Measurements from ENCODE around the gene WNT7B. TPM values are rescaled to one million over a fixed set of nuclear protein-coding genes. Genes with fewer than 3 reads are reported as not detected.

The WNT7B gene
- polyA plus RNA-seq, 6 donors from 2014 or later, result 0.17 to 0.62 TPM; not detected in 4

GRCh38 chr22:45997077-45997776, 20.3 kb upstream of the WNT7B start:
- ATAC-seq (ENCODE audit: low read depth in 2 of 2), result peak; percentile 50 to 52
- no peak for DNase-seq
- Mint-ChIP-seq H3K27ac (peak overlapping the region in 2 of 6 donors; percentile 39 to 79), H3K36me3 (no peaks in the 10 kb centered on the region), H3K4me1 (peaks cover 18 to 27% (median 22%) of the 10 kb centered on the region in 3 donors), H3K27me3 (peaks cover 0 to 28% (median 13%) of the 10 kb centered on the region in 3 donors), H3K9me3 (peaks cover 0 to 10% (median 0%) of the 10 kb centered on the region in 7 donors), H3K4me3 (peak overlapping the region in 4 of 8 donors; percentile 25 to 55 (median 44))

- ATAC-seq (ENCODE audit: low read depth in 2 of 2) (peak; percentile 60 to 67), DNase-seq (no peak)
- Mint-ChIP-seq H3K36me3 (no peaks in the 10 kb centered on the region), H3K27ac (peak overlapping the region in 4 of 6 donors; percentile 39 to 79 (median 58)), H3K27me3 (peaks cover 0 to 32% (median 13%) of the 10 kb centered on the region in 3 donors), H3K4me3 (peak overlapping the region in 4 of 8 donors; percentile 25 to 55 (median 44)), H3K4me1 (peaks cover 18 to 27% (median 22%) of the 10 kb centered on the region in 3 donors), H3K9me3 (peaks cover 0 to 10% (median 0%) of the 10 kb centered on the region in 7 donors)
Measured at GRCh38 chr22:45996241-45997076, 19.5 kb upstream of the WNT7B start.

- Mint-ChIP-seq H3K27ac (peak overlapping the region in 2 of 6 donors; percentile 42 to 76), H3K27me3 (peaks cover 4 to 32% (median 13%) of the 10 kb centered on the region in 3 donors), H3K9me3 (peaks cover 0 to 10% (median 0%) of the 10 kb centered on the region in 7 donors), H3K4me1 (peaks cover 18 to 27% (median 22%) of the 10 kb centered on the region in 3 donors), H3K36me3 (no peaks in the 10 kb centered on the region), H3K4me3 (no peak overlapping the region)
- ATAC-seq (ENCODE audit: low read depth in 2 of 2), result no peak
- DNase-seq, result no peak
Measured at GRCh38 chr22:45995405-45996101, 18.6 kb upstream of the WNT7B start.

- H3K4me1 Mint-ChIP-seq, result peaks cover 18 to 27% (median 22%) of the 10 kb centered on the region in 3 donors
Measured at GRCh38 chr22:45994491-45995404, 17.8 kb upstream of the WNT7B start.

GRCh38 chr22:45993841-45994240, 16.9 kb upstream of the WNT7B start:
- Mint-ChIP-seq H3K4me1 (peaks cover 18 to 27% (median 22%) of the 10 kb centered on the region in 3 donors), H3K9me3 (peaks cover 0 to 10% (median 1%) of the 10 kb centered on the region in 7 donors), H3K4me3 (no peak overlapping the region), H3K36me3 (no peaks in the 10 kb centered on the region), H3K27ac (peak overlapping the region in 1 of 6 donors; percentile 0), H3K27me3 (peaks cover 4 to 22% (median 11%) of the 10 kb centered on the region in 3 donors)
- DNase-seq, result no peak
- ATAC-seq (ENCODE audit: low read depth in 2 of 2), result no peak

More at GRCh38 chr22:45994491-45995404, 17.8 kb upstream of the WNT7B start:
- peak overlapping the region in 1 of 6 donors; percentile 36 for H3K27ac Mint-ChIP-seq
- peaks cover 0 to 10% (median 0%) of the 10 kb centered on the region in 7 donors for H3K9me3 Mint-ChIP-seq
- peaks cover 4 to 31% (median 13%) of the 10 kb centered on the region in 3 donors for H3K27me3 Mint-ChIP-seq
- H3K36me3 Mint-ChIP-seq, result no peaks in the 10 kb centered on the region
- peak; percentile 66 for DNase-seq
- H3K4me3 Mint-ChIP-seq, result no peak overlapping the region
- peak; percentile 46 to 62 for ATAC-seq (ENCODE audit: low read depth in 2 of 2)

GRCh38 chr22:45993143-45993692, 16.3 kb upstream of the WNT7B start:
- Mint-ChIP-seq H3K9me3 (peaks cover 0 to 10% (median 1%) of the 10 kb centered on the region in 7 donors), H3K4me1 (peaks cover 18 to 27% (median 22%) of the 10 kb centered on the region in 3 donors), H3K27ac (no peak overlapping the region), H3K4me3 (no peak overlapping the region), H3K36me3 (no peaks in the 10 kb centered on the region), H3K27me3 (peaks cover 4 to 21% (median 8%) of the 10 kb centered on the region in 3 donors)
- DNase-seq, result no peak
- no peak for ATAC-seq (ENCODE audit: low read depth in 2 of 2)

GRCh38 chr22:45992737-45993136, 15.8 kb upstream of the WNT7B start:
- peaks cover 4 to 25% (median 8%) of the 10 kb centered on the region in 3 donors for H3K27me3 Mint-ChIP-seq
- no peak for DNase-seq

GRCh38 chr22:45991098-45991497, 14.1 kb upstream of the WNT7B start:
- no peak overlapping the region for H3K27ac Mint-ChIP-seq
- H3K4me3 Mint-ChIP-seq, result no peak overlapping the region
- peaks cover 4 to 23% (median 14%) of the 10 kb centered on the region in 3 donors for H3K27me3 Mint-ChIP-seq
- ATAC-seq (ENCODE audit: low read depth in 2 of 2) (no peak), DNase-seq (no peak)
- peaks cover 12 to 14% (median 12%) of the 10 kb centered on the region in 3 donors for H3K4me1 Mint-ChIP-seq
- H3K9me3 Mint-ChIP-seq, result peaks cover 6 to 14% (median 7%) of the 10 kb centered on the region in 7 donors
- H3K36me3 Mint-ChIP-seq, result peaks cover 0 to 6% of the 10 kb centered on the region in 2 donors

More at GRCh38 chr22:45992737-45993136, 15.8 kb upstream of the WNT7B start:
- ATAC-seq (ENCODE audit: low read depth in 2 of 2), result no peak
- Mint-ChIP-seq H3K27ac (no peak overlapping the region), H3K4me1 (peaks cover 18 to 25% (median 21%) of the 10 kb centered on the region in 3 donors), H3K4me3 (no peak overlapping the region), H3K36me3 (no peaks in the 10 kb centered on the region), H3K9me3 (peaks cover 0 to 10% (median 3%) of the 10 kb centered on the region in 7 donors)

- H3K9me3 Mint-ChIP-seq, result peaks cover 8 to 24% (median 16%) of the 10 kb centered on the region in 7 donors
- peaks cover 0 to 19% of the 10 kb centered on the region in 2 donors for H3K36me3 Mint-ChIP-seq
- H3K27ac Mint-ChIP-seq, result no peak overlapping the region
- H3K4me1 Mint-ChIP-seq, result no peaks in the 10 kb centered on the region
- H3K4me3 Mint-ChIP-seq, result peak overlapping the region in 1 of 8 donors; percentile 66
- DNase-seq, result no peak
- ATAC-seq (ENCODE audit: low read depth in 2 of 2), result no peak
- peaks cover 12 to 34% (median 28%) of the 10 kb centered on the region in 3 donors for H3K27me3 Mint-ChIP-seq
Measured at GRCh38 chr22:45987136-45987861, 10.3 kb upstream of the WNT7B start.

GRCh38 chr22:45984316-45984916, 7.5 kb upstream of the WNT7B start:
- Mint-ChIP-seq H3K27me3 (peaks cover 9 to 36% (median 24%) of the 10 kb centered on the region in 3 donors), H3K36me3 (peaks cover 0 to 19% of the 10 kb centered on the region in 2 donors), H3K27ac (peak overlapping the region in 3 of 6 donors; percentile 4 to 68 (median 12)), H3K4me1 (no peaks in the 10 kb centered on the region), H3K9me3 (peaks cover 8 to 24% (median 16%) of the 10 kb centered on the region in 7 donors), H3K4me3 (peak overlapping the region in 2 of 8 donors; percentile 28 to 36)
- no peak for DNase-seq
- ATAC-seq (ENCODE audit: low read depth in 2 of 2), result peak; percentile 55 to 70

- Mint-ChIP-seq H3K27ac (peak overlapping the region in 3 of 6 donors; percentile 37 to 68 (median 55)), H3K4me3 (peak overlapping the region in 1 of 8 donors; percentile 48), H3K36me3 (peaks cover 0 to 19% of the 10 kb centered on the region in 2 donors)
Measured at GRCh38 chr22:45983797-45984196, 6.8 kb upstream of the WNT7B start.

More at GRCh38 chr22:45983797-45984196, 6.8 kb upstream of the WNT7B start:
- DNase-seq (no peak), ATAC-seq (ENCODE audit: low read depth in 2 of 2) (no peak)
- Mint-ChIP-seq H3K9me3 (peaks cover 8 to 24% (median 15%) of the 10 kb centered on the region in 7 donors), H3K4me1 (no peaks in the 10 kb centered on the region), H3K27me3 (peaks cover 9 to 36% (median 24%) of the 10 kb centered on the region in 3 donors)

Data from naive B cell (primary cell).